ENCODE data around the gene MPDZ. TPM values are rescaled to one million over a fixed set of nuclear protein-coding genes. Genes with fewer than 3 reads are reported as not detected.

MPDZ gene
- total and polyA plus RNA-seq, 2 of the 4 experiments (the other 2 are of a cell fraction): 18.8 to 39.3 TPM

DNA sequence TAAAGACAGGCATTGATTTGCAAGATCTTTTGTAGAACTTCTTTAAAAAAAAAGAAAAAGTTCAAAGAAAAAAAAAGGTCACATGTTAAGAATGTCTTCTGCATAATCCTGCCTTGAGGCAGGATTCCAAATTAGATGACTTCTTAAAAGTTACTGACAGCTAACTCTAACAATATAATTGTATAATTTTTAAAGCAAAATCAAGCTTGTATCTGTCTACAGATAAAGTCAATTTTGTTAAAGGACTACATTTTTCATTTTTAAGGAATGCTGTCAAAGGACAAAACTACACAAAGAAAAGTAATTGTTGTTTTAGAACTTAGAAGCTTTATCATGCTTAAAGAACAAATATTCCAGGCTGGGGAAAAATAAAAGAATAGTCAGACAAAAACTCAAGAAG is 57.8 kb downstream of the MPDZ start:
- ATAC-seq (ENCODE audit: low read depth) (no peak), DNase-seq (no peak)
- Histone ChIP-seq H3K4me2 (ENCODE audit: low read depth, low read length) (no peak overlapping the region), H3K9me3 (ENCODE audit: control insufficient read depth, insufficient read depth, low read length) (no peaks in the 10 kb centered on the region), H2BK15ac (ENCODE audit: low read depth, low read length) (no peak overlapping the region), H2BK5ac (ENCODE audit: low read depth, low read length, poor library complexity, severe bottlenecking) (no peak overlapping the region), H4K91ac (ENCODE audit: insufficient read depth, low read depth, low read length) (no peak overlapping the region), H4K8ac (ENCODE audit: low read depth in 2 of 2, low read length in 2 of 2) (no peak overlapping the region), H2BK120ac (ENCODE audit: low read depth, low read length) (no peak overlapping the region), H2BK20ac (ENCODE audit: low read depth, low read length) (no peak overlapping the region), H2AK9ac (replicated peaks; ENCODE audit: low read depth, low read length, poor library complexity) (no peak overlapping the region), H4K20me1 (ENCODE audit: insufficient read depth, low read length) (no peaks in the 10 kb centered on the region), H3K56ac (ENCODE audit: extremely low read depth, insufficient read depth, low read length) (no peak overlapping the region), H3K4me3 (ENCODE audit: insufficient read depth, low read depth, low read length) (no peak overlapping the region), H3K79me1 (ENCODE audit: low read depth in 1 of 2, low read length in 2 of 2) (peaks cover 4 to 5% of the 10 kb centered on the region in 2 experiments; a peak in 2 of 4 replicates), H3K9ac (ENCODE audit: low read depth, low read length) (no peak overlapping the region), H3K18ac (ENCODE audit: low read depth, low read length) (no peak overlapping the region), H4K5ac (ENCODE audit: low read depth, low read length) (no peak overlapping the region), H3K14ac (replicated peaks; ENCODE audit: low read depth, low read length) (no peak overlapping the region), H3K36me3 (ENCODE audit: control insufficient read depth, insufficient read depth, low read length) (peaks cover 7% of the 10 kb centered on the region), H3K27me3 (ENCODE audit: control insufficient read depth, insufficient read depth, low read length) (no peaks in the 10 kb centered on the region), H3K4ac (ENCODE audit: low read depth, low read length) (no peak overlapping the region), H2AFZ (replicated peaks; ENCODE audit: low read length, poor library complexity) (no peak overlapping the region), H3K4me1 (ENCODE audit: control insufficient read depth, insufficient read depth, low read length) (no peaks in the 10 kb centered on the region), H3K9me1 (ENCODE audit: insufficient read depth, low read length) (peaks cover 3% of the 10 kb centered on the region; the same call in 1 of the 2 replicates), H3K27ac (ENCODE audit: insufficient read depth, low read length) (no peak overlapping the region), H3K23ac (ENCODE audit: low read depth, low read length) (no peak overlapping the region), H2AK5ac (ENCODE audit: low read depth, low read length) (no peak overlapping the region)
- no peak for TF ChIP-seq ELK1 (IDR thresholded peaks at IDR 0.05; ENCODE audit: borderline replicate concordance, low read depth, low read length)
- TF ChIP-seq POLR2A (IDR thresholded peaks at IDR 0.05; ENCODE audit: low read depth, low read length): no peak
- TF ChIP-seq MAZ (IDR thresholded peaks at IDR 0.05; ENCODE audit: borderline replicate concordance, low read depth, low read length): no peak
- TF ChIP-seq, protein P1, sequence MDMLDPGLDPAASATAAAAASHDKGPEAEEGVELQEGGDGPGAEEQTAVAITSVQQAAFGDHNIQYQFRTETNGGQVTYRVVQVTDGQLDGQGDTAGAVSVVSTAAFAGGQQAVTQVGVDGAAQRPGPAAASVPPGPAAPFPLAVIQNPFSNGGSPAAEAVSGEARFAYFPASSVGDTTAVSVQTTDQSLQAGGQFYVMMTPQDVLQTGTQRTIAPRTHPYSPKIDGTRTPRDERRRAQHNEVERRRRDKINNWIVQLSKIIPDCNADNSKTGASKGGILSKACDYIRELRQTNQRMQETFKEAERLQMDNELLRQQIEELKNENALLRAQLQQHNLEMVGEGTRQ (IDR thresholded peaks at IDR 0.05; ENCODE audit: low read depth, low read length): no peak
- TF ChIP-seq FOS (IDR thresholded peaks at IDR 0.05; ENCODE audit: low read depth, low read length): no peak
- TF ChIP-seq MAFK (IDR thresholded peaks at IDR 0.05; ENCODE audit: low read depth, low read length): no peak
- TF ChIP-seq RFX5 (IDR thresholded peaks at IDR 0.05; ENCODE audit: low read depth, low read length): no peak
- no peak for TF ChIP-seq SMC3 (IDR thresholded peaks at IDR 0.05; ENCODE audit: low read depth, low read length)
- no peak for TF ChIP-seq CHD1 (IDR thresholded peaks at IDR 0.05; ENCODE audit: low read depth, low read length)
- TF ChIP-seq RCOR1 (IDR thresholded peaks at IDR 0.05; ENCODE audit: insufficient replicate concordance, low read length): no peak
- TF ChIP-seq, protein P2, sequence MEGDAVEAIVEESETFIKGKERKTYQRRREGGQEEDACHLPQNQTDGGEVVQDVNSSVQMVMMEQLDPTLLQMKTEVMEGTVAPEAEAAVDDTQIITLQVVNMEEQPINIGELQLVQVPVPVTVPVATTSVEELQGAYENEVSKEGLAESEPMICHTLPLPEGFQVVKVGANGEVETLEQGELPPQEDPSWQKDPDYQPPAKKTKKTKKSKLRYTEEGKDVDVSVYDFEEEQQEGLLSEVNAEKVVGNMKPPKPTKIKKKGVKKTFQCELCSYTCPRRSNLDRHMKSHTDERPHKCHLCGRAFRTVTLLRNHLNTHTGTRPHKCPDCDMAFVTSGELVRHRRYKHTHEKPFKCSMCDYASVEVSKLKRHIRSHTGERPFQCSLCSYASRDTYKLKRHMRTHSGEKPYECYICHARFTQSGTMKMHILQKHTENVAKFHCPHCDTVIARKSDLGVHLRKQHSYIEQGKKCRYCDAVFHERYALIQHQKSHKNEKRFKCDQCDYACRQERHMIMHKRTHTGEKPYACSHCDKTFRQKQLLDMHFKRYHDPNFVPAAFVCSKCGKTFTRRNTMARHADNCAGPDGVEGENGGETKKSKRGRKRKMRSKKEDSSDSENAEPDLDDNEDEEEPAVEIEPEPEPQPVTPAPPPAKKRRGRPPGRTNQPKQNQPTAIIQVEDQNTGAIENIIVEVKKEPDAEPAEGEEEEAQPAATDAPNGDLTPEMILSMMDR (conservative IDR thresholded peaks at IDR 0.05; ENCODE audit: low read depth, low read length): no peak
- TF ChIP-seq CEBPB (IDR thresholded peaks at IDR 0.05; ENCODE audit: low read depth, low read length): no peak
- no peak for TF ChIP-seq NFE2L2 (IDR thresholded peaks at IDR 0.05; ENCODE audit: low read depth, low read length)
- no peak for TF ChIP-seq RAD21 (IDR thresholded peaks at IDR 0.05; ENCODE audit: low read length)
- TF ChIP-seq MXI1 (IDR thresholded peaks at IDR 0.05; ENCODE audit: borderline replicate concordance, low read depth, low read length): no peak
- intact Hi-C loops (cut with micrococcal nuclease) (no loop called here), dilution Hi-C loops (cut with HindIII; ENCODE audit: low sequenced_read_pairs, unreplicated experiment) (no loop called here), in situ Hi-C loops (cut with MboI; ENCODE audit: low sequenced_read_pairs) (no loop called here)
- BruUV-seq (replicated peaks): no TSS peak
- ChIA-PET CTCF (no interaction called here), POLR2A (ENCODE audit: unreplicated experiment) (no interaction called here)
